ENCODE measurements around the gene ADAMTSL1.

DNA sequence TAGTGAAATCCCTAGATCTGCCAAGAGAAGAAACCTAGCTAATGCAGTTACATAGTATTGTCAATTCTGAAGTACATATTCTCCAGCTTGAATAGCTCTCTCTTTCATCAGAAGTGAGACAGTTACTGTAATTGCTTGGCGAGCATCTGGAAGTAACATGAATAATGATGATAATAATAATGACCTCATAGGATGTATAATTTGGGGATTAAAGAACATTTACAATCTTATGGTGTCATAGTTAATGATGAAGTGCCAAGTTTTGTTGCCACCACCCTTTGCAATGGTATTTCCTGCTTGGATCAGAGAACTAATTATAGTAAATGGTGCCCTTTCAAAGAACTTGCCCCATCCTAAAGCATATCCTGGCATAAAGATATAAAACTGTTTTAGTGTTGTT, 201.4 kb downstream of the ADAMTSL1 start:
- TF ChIP-seq SP1 (IDR thresholded peaks at IDR 0.05; ENCODE audit: low read depth) (no peak), SIN3A (IDR thresholded peaks at IDR 0.05; ENCODE audit: low read depth) (no peak), YY1 (IDR thresholded peaks at IDR 0.05; ENCODE audit: extremely low read depth, insufficient replicate concordance, low read depth, low read length) (no peak), FOSL1 (IDR thresholded peaks at IDR 0.05; ENCODE audit: low read depth) (no peak), ELF1 (IDR thresholded peaks at IDR 0.05; ENCODE audit: borderline replicate concordance, low read depth) (no peak), RAD21 (IDR thresholded peaks at IDR 0.05; ENCODE audit: low read depth) (no peak)
- TF ChIP-seq, protein P1, sequence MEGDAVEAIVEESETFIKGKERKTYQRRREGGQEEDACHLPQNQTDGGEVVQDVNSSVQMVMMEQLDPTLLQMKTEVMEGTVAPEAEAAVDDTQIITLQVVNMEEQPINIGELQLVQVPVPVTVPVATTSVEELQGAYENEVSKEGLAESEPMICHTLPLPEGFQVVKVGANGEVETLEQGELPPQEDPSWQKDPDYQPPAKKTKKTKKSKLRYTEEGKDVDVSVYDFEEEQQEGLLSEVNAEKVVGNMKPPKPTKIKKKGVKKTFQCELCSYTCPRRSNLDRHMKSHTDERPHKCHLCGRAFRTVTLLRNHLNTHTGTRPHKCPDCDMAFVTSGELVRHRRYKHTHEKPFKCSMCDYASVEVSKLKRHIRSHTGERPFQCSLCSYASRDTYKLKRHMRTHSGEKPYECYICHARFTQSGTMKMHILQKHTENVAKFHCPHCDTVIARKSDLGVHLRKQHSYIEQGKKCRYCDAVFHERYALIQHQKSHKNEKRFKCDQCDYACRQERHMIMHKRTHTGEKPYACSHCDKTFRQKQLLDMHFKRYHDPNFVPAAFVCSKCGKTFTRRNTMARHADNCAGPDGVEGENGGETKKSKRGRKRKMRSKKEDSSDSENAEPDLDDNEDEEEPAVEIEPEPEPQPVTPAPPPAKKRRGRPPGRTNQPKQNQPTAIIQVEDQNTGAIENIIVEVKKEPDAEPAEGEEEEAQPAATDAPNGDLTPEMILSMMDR (IDR thresholded peaks at IDR 0.05 in 2 of 3, conservative IDR thresholded peaks at IDR 0.05 in 1 of 3; ENCODE audit: borderline replicate concordance in 1 of 3, insufficient read depth in 1 of 3, low read depth in 2 of 3, low read length in 2 of 3), result no peak
